ENCODE measurements around the gene LRRC46.

The LRRC46 gene

GRCh38 chr17:47852113-47852949 lies 20.9 kb downstream of the LRRC46 start:
- DNase-seq = no peak

- DNase-seq = no peak
Observed at GRCh38 chr17:47853616-47854015, 22.1 kb downstream of the LRRC46 start.

- no peak for DNase-seq
Observed at GRCh38 chr17:47855737-47856136, 24.3 kb downstream of the LRRC46 start.

GRCh38 chr17:47856830-47857229 lies 25.4 kb downstream of the LRRC46 start:
- no peak for DNase-seq

- no peak for DNase-seq
Observed at GRCh38 chr17:47857551-47858455, 26.3 kb downstream of the LRRC46 start.

- DNase-seq = no peak
Observed at GRCh38 chr17:47860386-47860785, 28.9 kb downstream of the LRRC46 start.

GRCh38 chr17:47862621-47863440 lies 31.4 kb downstream of the LRRC46 start:
- no peak for DNase-seq

- DNase-seq = no peak
Observed at GRCh38 chr17:47864791-47865216, 33.3 kb downstream of the LRRC46 start.

- no peak for DNase-seq
Observed at GRCh38 chr17:47866941-47867340, 35.5 kb downstream of the LRRC46 start.

GRCh38 chr17:47867813-47868533 lies 36.5 kb downstream of the LRRC46 start:
- no peak for DNase-seq

- DNase-seq = no peak
Observed at GRCh38 chr17:47869114-47869513, 37.6 kb downstream of the LRRC46 start.

- no peak for DNase-seq
Observed at GRCh38 chr17:47870056-47870455, 38.6 kb downstream of the LRRC46 start.

GRCh38 chr17:47871048-47871447 lies 39.6 kb downstream of the LRRC46 start:
- no peak for DNase-seq

GRCh38 chr17:47872019-47872650 lies 40.7 kb downstream of the LRRC46 start:
- no peak for DNase-seq

- DNase-seq = no peak
Observed at GRCh38 chr17:47872651-47873161, 41.2 kb downstream of the LRRC46 start.

GRCh38 chr17:47873200-47874090 lies 42.0 kb downstream of the LRRC46 start:
- DNase-seq = no peak

GRCh38 chr17:47875011-47875985 lies 43.8 kb downstream of the LRRC46 start:
- DNase-seq = no peak

- no peak for DNase-seq
Observed at GRCh38 chr17:47877368-47878034, 46.0 kb downstream of the LRRC46 start.

Data from C1 segment of cervical spinal cord (tissue), 14 donors.